Glutamatergic neuron (in vitro differentiated cells): Measurements from ENCODE around the gene INPP4B. TPM values are rescaled to one million over a fixed set of nuclear protein-coding genes. Genes with fewer than 3 reads are reported as not detected.
"Not testable (repeated sequence)": the region's sequence is repeated elsewhere in the genome, so short reads cannot be mapped to it uniquely, and the experiment has no call there.

Experiments
- DNase-seq: peaks from one replicate; pipeline ENCODE4 v3.0.0; 2022
- H3K27ac Mint-ChIP-seq: one replicate; pipeline ENCODE4 v1.8.0; 2020; ENCODE audit warnings: mild to moderate bottlenecking, mixed read lengths, inconsistent platforms; ENCODE audit not compliant: unreplicated experiment
- H3K27me3 Mint-ChIP-seq: one replicate; pipeline ENCODE4 v1.8.0; 2020; ENCODE audit warnings: mild to moderate bottlenecking, moderate library complexity, mixed read lengths, inconsistent platforms; ENCODE audit not compliant: unreplicated experiment
- H3K36me3 Mint-ChIP-seq: one replicate; pipeline ENCODE4 v1.8.0; 2020; ENCODE audit warnings: mild to moderate bottlenecking, mixed read lengths, inconsistent platforms; ENCODE audit not compliant: unreplicated experiment
- H3K4me1 Mint-ChIP-seq: one replicate; pipeline ENCODE4 v1.8.0; 2020; ENCODE audit warnings: mild to moderate bottlenecking, low read depth, mixed read lengths, inconsistent platforms; ENCODE audit not compliant: unreplicated experiment
- H3K4me3 Mint-ChIP-seq: one replicate; pipeline ENCODE4 v1.8.0; 2020; ENCODE audit warnings: mild to moderate bottlenecking, mixed read lengths, inconsistent platforms; ENCODE audit not compliant: unreplicated experiment
- H3K9me3 Mint-ChIP-seq: one replicate; pipeline ENCODE4 v1.8.0; 2020; ENCODE audit warnings: mild to moderate bottlenecking, moderate library complexity, mixed read lengths, inconsistent platforms; ENCODE audit not compliant: unreplicated experiment
- total RNA-seq: library from RNA; stranded (reverse); fragmentation: NEBNext Ultra II Directional; extraction: Animal tissue kit (Norgen Biotek cat#: 25700); gene quantifications from one replicate; pipeline ENCODE4 v1.2.1, GENCODE V29; 2021; ENCODE audit not compliant: unreplicated experiment
- TF ChIP-seq, protein P1 (sequence below): fragments of 200-600 bp; sonication (generic); IDR thresholded peaks from one replicate; pipeline ENCODE4 v1.5.0; 2021; ENCODE audit not compliant: partially characterized antibody, unreplicated experiment

The INPP4B gene
- total RNA-seq, 1 donor from 2014 or later: 2.4 TPM

DNA sequence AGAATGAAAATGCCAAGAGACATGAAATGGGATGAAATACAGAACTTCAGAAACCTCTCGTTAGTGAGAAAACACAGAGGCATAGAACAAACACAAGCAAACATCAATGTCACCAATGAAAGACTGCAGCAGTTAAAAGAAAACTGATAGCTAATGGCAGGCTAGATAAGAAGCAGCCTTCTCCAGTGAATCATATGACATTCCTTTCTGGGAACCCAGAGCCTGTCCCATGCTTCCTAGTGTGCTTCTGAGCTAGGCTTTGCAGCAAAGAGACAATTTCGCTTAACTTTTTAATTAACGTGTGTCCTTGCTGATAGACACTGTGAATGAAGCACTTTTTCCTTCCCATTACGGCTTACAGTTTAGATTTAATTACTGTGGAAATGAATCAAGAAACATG is 765.1 kb downstream of the INPP4B start:
- no peak overlapping the region for H3K4me3 Mint-ChIP-seq
- no peaks in the 10 kb centered on the region for H3K4me1 Mint-ChIP-seq
- H3K9me3 Mint-ChIP-seq: no peaks in the 10 kb centered on the region
- H3K27me3 Mint-ChIP-seq: no peaks in the 10 kb centered on the region
- DNase-seq: no peak
- no peaks in the 10 kb centered on the region for H3K36me3 Mint-ChIP-seq
- no peak overlapping the region for H3K27ac Mint-ChIP-seq
- TF ChIP-seq, protein P1, sequence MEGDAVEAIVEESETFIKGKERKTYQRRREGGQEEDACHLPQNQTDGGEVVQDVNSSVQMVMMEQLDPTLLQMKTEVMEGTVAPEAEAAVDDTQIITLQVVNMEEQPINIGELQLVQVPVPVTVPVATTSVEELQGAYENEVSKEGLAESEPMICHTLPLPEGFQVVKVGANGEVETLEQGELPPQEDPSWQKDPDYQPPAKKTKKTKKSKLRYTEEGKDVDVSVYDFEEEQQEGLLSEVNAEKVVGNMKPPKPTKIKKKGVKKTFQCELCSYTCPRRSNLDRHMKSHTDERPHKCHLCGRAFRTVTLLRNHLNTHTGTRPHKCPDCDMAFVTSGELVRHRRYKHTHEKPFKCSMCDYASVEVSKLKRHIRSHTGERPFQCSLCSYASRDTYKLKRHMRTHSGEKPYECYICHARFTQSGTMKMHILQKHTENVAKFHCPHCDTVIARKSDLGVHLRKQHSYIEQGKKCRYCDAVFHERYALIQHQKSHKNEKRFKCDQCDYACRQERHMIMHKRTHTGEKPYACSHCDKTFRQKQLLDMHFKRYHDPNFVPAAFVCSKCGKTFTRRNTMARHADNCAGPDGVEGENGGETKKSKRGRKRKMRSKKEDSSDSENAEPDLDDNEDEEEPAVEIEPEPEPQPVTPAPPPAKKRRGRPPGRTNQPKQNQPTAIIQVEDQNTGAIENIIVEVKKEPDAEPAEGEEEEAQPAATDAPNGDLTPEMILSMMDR: no peak

DNA sequence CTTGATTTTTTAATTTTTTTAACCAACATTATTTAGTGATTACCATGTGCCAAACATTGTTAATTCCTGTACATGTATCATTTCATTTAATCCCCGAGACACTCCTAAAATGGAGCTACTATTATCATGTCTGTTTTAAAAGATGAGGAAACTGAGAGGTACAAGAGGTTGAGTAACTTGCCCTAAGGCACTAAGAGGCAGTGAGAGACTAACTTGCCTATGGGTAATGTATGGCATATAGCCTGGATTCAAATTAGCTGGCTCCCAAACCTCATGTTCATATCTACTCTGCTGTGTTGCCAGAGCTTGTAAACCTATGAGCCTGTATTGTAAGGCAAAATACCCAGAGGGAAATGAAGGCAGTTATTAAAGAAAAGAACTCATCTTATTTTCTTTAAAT is 766.1 kb downstream of the INPP4B start:
- no peaks in the 10 kb centered on the region for H3K36me3 Mint-ChIP-seq
- H3K9me3 Mint-ChIP-seq: no peaks in the 10 kb centered on the region
- no peaks in the 10 kb centered on the region for H3K4me1 Mint-ChIP-seq
- no peak overlapping the region for H3K4me3 Mint-ChIP-seq
- DNase-seq: no peak
- no peak overlapping the region for H3K27ac Mint-ChIP-seq
- no peaks in the 10 kb centered on the region for H3K27me3 Mint-ChIP-seq
- TF ChIP-seq, protein P1: no peak

DNA sequence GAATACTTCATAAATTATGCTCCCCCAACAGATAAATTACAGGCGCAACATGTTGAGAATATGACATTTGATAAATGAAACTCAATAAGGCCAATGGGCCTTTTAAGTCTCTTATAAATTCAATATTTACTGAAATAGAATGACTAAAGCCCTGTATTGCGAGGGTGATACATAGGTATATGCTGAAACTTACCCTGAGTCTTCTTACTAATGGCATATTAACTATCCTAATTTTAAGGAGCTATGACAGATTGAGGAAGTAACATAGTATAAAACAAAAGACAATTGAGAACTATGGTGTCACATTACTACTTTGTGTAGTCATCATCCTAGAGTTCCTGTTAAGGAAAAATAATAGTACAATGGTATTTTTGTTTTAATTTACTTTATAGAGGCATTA is 769.1 kb downstream of the INPP4B start:
- Mint-ChIP-seq H3K4me1 (no peaks in the 10 kb centered on the region), H3K27me3 (no peaks in the 10 kb centered on the region), H3K36me3 (no peaks in the 10 kb centered on the region), H3K27ac (no peak overlapping the region), H3K9me3 (no peaks in the 10 kb centered on the region), H3K4me3 (no peak overlapping the region)
- TF ChIP-seq, protein P1: no peak
- DNase-seq: no peak

DNA sequence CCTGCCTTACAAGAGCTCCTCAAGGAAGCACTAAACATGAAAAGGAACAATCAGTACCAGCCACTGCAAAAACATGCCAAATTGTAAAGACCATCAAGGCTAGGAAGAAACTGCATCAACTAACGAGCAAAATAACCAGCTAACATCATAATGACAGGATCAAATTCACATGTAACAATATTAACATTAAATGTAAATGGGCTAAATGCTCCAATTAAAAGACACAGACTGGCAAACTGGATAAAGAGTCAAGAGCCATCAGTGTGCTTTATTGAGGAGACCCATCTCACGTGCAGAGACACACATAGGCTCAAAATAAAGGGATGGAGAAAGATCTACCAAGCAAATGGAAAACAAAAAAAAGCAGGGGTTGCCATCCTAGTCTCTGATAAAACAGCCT is 777.8 kb downstream of the INPP4B start:
- H3K27ac Mint-ChIP-seq, H3K4me3 Mint-ChIP-seq, H3K36me3 Mint-ChIP-seq, H3K27me3 Mint-ChIP-seq, H3K4me1 Mint-ChIP-seq, DNase-seq, H3K9me3 Mint-ChIP-seq: not testable (repeated sequence)

DNA sequence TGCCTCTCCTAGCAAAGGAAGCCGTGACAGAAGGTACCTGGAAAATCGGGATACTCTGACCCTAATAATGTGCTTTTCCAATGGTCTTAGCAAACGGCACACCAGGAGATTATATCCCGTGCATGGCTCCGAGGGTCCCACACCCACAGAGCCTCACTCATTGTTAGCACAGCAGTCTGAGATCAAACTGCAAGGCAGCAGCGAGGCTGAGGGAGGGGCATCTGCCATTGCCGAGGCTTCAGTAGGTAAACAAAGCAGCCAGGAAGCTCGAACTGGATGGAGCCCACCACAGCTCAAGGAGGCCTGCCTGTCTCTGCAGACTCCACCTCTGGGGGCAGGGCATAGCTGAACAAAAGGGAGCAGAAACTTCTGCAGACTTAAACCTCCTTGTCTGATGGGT is 779.5 kb downstream of the INPP4B start:
- H3K27ac Mint-ChIP-seq, H3K36me3 Mint-ChIP-seq, H3K4me1 Mint-ChIP-seq, H3K4me3 Mint-ChIP-seq, H3K27me3 Mint-ChIP-seq, H3K9me3 Mint-ChIP-seq, DNase-seq: not testable (repeated sequence)

DNA sequence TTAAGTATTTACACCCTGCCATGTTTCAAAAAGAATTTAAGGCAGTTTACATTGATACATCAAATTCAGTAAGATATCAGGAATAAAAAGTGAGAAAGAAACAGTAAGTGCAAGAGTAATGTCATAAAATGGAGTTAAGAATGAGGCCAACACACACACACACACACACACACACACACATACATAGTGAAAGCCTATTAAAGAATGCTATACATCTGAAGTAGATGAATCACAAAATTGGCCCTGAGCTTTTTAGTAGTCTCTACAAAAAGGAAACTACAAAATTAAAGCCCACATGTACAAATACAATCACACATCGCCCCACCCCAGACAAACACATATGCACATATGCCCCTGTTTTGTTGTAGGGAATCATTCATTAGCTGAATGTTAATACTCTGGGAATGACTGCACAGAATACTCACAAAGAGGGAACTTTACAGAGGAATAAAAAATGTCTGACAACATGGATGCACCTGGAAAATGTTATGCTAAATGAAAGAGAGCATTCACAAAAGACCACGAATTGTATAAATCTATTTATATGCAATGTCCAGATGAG is 780.9 kb downstream of the INPP4B start:
- peaks cover 2% of the 10 kb centered on the region for H3K9me3 Mint-ChIP-seq
- H3K27ac Mint-ChIP-seq: no peak overlapping the region
- TF ChIP-seq, protein P1: no peak

More for the DNA sequence above, 780.9 kb downstream of the INPP4B start:
- Mint-ChIP-seq H3K4me3 (no peak overlapping the region), H3K27me3 (no peaks in the 10 kb centered on the region), H3K4me1 (no peaks in the 10 kb centered on the region), H3K36me3 (no peaks in the 10 kb centered on the region)
- no peak for DNase-seq
